GM18520 (cell line): ENCODE data around the gene RNF183.
"Not testable (repeated sequence)": the region's sequence is repeated elsewhere in the genome, so short reads cannot be mapped to it uniquely, and the experiment has no call there.

Experiments used
- ATAC-seq: cut with Tn5 transposase; IDR thresholded peaks from one replicate; pipeline ENCODE4 v1.9.1; 2021; ENCODE audit not compliant: unreplicated experiment

RNF183 gene

DNA sequence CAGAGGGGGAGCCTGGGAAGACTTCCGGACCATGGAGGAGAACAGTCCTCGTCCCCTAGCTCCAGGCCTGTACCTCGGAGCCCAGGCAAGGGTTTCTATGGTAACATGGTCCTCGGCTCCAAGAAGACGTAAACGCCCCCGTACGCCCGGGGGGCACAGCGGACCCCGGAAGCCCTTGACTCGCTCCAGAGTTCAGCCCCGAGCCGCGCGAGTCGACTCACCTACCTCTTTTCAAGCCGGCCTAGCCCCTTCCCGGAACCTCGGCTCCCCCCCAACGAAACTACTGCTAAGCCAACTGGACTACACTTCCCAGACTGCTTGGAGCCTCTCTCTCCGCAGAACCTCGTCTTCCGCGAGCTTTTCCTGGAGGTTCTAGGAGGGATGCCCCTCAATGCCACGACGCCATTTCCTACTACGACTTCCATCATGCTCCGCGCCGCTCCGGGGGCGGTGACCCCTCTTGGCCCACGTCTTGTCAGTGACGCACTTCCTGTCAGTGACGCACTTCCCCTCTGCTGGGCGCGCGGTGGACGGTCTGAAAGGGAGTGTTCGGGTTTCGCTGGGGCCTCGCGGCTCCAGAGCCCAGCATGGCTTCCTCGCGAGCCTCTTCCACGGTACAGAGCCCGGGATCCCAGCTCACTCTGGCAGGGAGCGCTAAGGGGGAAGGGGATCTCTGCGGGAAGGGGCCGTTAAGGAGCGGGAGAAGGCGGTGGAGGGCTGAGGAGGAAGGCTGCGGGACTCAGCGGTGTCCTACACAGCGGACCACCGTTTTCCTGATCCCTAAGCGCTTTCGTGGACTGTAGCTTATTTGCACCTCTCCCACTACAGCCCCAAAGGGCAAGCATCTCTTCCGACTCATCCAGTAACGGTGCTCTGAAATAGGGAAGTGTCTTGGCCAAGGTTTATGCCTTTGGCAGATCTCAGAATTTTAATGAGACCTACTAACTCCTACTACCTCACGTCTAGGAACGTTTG is 27.7 kb downstream of the RNF183 start, which contains the start of the genes CDC26 and PRPF4:
TSS of gene CDC26 (minus strand) at position 416 of the 975 bp plus-strand sequence. CDS start 3,065 bp downstream, outside the sequence.
TSS of gene PRPF4 (plus strand) at position 502 of the 975 bp plus-strand sequence. CDS start at position 588, 86 bp downstream.
- peak; percentile 97 for ATAC-seq

DNA sequence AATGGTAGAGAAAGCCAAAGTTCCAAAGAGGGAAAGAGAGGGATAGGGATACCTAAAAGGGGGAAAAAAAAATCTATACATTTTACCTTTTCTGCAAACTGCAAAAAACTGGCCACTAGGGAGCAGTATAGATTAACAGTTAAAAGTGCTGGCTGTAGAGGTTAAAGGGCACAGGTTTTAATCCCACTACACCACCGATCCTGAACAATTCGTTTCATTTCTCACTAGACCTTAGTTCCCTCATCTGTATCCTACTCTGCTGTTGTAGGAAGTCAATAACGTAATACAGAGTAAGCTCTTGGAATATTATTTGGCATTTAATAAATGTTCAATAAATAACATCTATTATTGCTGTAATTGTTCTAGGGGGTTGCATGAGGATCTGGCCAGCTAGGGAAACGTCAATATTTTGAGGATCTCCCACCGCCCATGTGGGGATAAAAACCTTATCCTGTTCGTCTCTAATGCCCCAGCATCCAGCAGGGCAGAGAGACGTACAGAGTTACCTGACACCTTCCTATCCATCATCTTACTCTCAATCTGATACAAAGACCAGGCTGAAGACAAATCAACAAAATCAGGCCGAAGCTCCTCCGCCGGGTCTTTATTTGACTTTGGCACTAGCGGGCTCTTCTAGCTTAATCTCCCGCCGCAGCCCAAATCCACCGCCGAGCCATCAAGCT is 28.6 kb downstream of the RNF183 start:
- ATAC-seq, result no peak

GRCh38 chr9:113269871-113270270 is 33.3 kb downstream of the RNF183 start:
- ATAC-seq, result no peak

DNA sequence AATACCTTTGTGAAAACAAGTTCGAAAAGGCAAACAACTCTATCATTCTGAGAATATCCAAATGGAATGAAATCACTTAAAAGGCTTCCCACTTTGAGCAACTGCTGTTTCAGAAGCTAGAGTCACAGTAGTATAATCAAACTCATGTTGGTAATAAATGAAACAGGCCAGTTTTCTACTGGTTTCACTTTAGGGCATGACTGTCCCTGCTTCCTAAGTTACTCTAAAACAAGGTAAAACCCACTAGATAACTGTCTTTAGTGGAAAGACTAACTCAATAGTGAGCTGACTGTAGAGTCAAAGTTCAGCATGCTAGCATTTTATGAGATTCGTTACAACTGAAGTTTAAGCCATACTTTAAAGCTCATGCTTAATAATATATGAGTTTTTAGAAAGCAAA is 33.8 kb downstream of the RNF183 start:
- ATAC-seq, result no peak

- no peak for ATAC-seq
Observed at GRCh38 chr9:113267911-113268566, 35.1 kb downstream of the RNF183 start.

- ATAC-seq, result no peak
Observed at GRCh38 chr9:113266174-113266573, 37.0 kb downstream of the RNF183 start.

GRCh38 chr9:113261917-113262671 is 41.1 kb downstream of the RNF183 start:
- no peak for ATAC-seq

GRCh38 chr9:113258282-113258681 is 44.9 kb downstream of the RNF183 start:
- no peak for ATAC-seq

- no peak for ATAC-seq
Observed at GRCh38 chr9:113257863-113258262, 45.3 kb downstream of the RNF183 start.

- no peak for ATAC-seq
Observed at GRCh38 chr9:113255438-113255837, 47.7 kb downstream of the RNF183 start.

- ATAC-seq, result no peak
Observed at GRCh38 chr9:113254991-113255390, 48.2 kb downstream of the RNF183 start.

DNA sequence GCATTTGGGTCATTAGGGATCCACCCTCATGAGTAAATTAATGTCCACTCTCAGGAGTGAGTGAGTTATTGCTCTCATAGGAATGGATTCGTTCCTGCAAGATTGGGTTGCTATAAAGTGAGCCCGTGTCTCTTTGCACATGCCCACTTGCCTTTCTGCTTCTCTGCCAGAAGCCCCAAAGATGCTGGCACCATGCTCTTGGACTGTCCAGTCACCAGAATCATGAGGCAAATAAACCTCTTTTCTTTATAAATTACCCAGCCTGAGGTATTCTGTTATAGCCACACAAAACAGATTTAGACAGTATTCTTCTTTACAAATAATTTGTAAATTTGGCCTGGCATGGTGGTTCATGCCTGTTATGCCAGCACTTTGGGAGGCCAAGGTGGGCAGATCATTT is 52.4 kb downstream of the RNF183 start:
- no peak for ATAC-seq

DNA sequence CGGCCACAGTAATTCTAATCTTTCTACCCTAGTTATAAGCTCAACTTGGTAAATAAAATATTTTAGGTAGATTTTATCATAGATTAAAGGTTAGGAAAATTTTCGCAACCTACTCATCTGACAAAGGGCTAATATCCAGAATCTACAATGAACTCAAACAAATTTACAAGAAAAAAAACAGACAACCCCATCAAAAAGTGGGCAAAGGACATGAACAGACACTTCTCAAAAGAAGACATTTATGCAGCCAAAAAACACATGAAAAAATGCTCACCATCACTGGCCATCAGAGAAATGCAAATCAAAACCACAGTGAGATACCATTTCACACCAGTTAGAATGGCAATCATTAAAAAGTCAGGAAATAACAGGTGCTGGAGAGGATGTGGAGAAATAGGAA is 53.5 kb downstream of the RNF183 start:
- not testable (repeated sequence) for ATAC-seq

GRCh38 chr9:113247640-113248039 is 55.5 kb downstream of the RNF183 start:
- ATAC-seq, result no peak
